OCI-M1 (cell line): ENCODE results near the gene GLI1.
"Not testable (repeated sequence)": the region's sequence is repeated elsewhere in the genome, so short reads cannot be mapped to it uniquely, and the experiment has no call there.

Experiments
- DNase-seq: peaks from one replicate; lab custom pipeline; 2025; lab: John Stamatoyannopoulos, UW

Gene GLI1

GRCh38 chr12:57476162-57476992 is 16.8 kb downstream of the GLI1 start:
- no peak for DNase-seq

- DNase-seq = no peak
Measured at GRCh38 chr12:57476993-57477709, 17.6 kb downstream of the GLI1 start.

GRCh38 chr12:57477710-57478681 is 18.4 kb downstream of the GLI1 start:
- peak; percentile 66 for DNase-seq

- DNase-seq = no peak
Measured at GRCh38 chr12:57479043-57479375, 19.4 kb downstream of the GLI1 start.

GRCh38 chr12:57479376-57480115 is 20.0 kb downstream of the GLI1 start, which contains the start of gene ARHGAP9:
Gene ARHGAP9, minus strand, starts transcription at chr12:57479866. Its CDS starts 460 bp downstream, at chr12:57479406.
- DNase-seq = no peak

DNA sequence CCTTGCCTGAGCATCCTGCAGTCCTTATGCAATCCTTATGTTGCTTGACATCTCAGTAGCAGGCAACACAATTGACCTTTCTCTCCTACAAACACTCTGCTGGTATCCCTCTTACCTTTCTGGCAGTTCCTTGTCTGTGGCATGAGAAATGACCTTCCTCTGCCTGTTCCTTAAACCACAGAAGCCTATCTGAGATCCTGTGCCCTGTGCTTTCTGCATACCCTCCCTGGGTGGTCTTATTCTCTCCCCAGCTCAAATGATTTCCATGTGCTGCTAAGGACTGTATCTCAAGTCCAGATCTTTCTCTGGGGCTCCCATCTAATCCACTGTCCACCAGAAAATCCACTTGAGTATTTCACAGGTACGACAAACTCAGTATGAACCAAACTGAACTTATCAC is 22.1 kb downstream of the GLI1 start:
- no peak for DNase-seq

GRCh38 chr12:57483466-57483865 is 23.9 kb downstream of the GLI1 start:
- no peak for DNase-seq

DNA sequence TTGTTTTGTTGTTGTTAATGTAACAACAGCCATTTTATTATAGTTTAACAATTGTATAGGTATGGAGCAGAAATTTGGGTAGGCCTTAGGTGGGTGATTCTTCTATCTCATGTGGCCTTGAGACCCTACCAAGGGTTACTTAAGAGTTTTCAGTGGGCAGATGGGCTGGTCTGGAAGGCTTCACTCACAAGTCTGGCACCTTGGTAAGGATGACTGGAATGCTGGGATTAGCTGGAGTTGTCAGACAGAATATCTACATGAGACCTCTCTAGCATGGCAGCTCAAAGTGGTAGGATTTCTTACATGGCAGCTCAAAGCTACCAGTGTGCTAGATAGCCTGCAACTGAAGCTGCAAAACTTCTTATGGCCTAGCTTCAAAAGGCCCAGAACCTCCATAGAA is 26.1 kb downstream of the GLI1 start:
- no peak for DNase-seq

DNA sequence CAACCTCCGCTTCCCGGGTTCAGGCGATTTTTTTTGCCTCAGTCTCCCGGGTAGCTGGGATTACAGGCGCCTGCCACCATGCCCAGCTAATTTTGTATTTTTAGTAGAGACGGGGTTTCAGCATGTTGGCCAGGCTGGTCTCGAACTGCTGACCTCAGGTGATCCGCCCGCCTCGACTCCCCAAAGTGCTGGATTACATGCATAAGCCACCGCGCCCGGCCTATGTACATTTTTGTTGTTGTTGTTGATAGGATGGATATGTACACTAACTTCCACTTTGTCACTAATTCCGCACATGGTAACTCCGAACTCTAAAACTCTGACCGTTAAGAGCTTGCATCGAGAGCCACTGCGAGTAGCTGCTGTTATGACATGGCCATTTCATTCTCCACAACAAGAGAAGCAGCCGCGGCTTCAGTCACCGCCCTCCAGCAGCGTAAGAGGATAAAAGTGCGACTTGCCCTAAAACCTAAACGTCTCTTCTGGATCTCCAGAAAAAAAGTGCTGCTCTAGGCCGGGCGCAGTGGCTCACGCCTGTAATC is 27.5 kb downstream of the GLI1 start:
- DNase-seq = no peak

- peak; percentile 99 for DNase-seq
Measured at GRCh38 chr12:57487597-57488401, 28.2 kb downstream of the GLI1 start, which contains the start of gene MARS1. Gene MARS1, plus strand, starts transcription at chr12:57488068. Its CDS starts 23 bp downstream, at chr12:57488091.

DNA sequence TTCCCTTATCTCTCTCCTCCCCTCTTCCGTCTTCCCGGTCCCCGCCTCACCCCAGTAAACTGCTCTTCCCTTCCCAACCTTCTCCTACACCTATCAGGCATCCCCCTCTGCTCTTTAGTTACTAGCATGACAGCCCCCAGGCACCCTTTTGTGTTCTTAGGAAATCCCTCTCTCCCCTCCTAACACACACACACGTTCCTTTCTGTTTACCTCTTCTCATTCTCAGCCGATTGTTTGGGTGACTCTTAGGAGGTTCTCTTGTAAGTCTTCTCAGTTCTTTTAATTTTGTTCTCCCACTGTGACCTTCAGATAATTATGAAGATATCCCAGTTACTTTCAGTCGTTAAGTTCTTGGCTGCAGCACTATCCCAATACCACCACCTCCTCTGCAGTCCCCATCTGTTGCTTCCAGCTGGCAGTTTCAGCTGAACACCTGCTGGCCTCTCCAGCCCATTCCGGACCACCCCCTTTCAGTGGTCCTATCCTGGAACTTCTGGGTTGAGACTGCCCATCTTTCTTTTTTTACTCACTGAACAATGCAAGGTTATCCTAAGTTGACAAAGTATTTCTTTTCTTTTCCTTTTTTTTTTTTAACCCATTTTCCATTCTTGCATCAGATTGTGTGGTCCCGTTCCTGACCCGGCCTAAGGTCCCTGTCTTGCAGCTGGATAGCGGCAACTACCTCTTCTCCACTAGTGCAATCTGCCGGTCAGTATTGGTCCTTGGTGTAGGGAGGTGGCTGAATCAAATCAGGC is 29.0 kb downstream of the GLI1 start:
- no peak for DNase-seq

- DNase-seq = no peak
Measured at GRCh38 chr12:57489157-57489641, 29.6 kb downstream of the GLI1 start.

DNA sequence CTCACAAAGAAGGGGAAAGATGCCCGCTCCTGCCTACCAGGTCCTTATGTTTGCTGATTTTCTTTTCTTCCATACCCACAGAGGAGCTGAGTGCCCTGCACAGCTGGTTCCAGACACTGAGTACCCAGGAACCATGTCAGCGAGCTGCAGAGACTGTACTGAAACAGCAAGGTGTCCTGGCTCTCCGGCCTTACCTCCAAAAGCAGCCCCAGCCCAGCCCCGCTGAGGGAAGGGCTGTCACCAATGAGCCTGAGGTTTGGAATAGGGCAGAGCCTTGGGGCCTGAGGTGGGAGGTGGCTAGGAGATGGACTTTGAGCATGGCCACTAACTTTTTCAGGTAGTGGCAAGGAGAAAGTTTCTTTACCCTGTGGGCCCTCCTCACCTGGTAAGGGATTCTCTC is 30.5 kb downstream of the GLI1 start:
- DNase-seq = no peak

DNA sequence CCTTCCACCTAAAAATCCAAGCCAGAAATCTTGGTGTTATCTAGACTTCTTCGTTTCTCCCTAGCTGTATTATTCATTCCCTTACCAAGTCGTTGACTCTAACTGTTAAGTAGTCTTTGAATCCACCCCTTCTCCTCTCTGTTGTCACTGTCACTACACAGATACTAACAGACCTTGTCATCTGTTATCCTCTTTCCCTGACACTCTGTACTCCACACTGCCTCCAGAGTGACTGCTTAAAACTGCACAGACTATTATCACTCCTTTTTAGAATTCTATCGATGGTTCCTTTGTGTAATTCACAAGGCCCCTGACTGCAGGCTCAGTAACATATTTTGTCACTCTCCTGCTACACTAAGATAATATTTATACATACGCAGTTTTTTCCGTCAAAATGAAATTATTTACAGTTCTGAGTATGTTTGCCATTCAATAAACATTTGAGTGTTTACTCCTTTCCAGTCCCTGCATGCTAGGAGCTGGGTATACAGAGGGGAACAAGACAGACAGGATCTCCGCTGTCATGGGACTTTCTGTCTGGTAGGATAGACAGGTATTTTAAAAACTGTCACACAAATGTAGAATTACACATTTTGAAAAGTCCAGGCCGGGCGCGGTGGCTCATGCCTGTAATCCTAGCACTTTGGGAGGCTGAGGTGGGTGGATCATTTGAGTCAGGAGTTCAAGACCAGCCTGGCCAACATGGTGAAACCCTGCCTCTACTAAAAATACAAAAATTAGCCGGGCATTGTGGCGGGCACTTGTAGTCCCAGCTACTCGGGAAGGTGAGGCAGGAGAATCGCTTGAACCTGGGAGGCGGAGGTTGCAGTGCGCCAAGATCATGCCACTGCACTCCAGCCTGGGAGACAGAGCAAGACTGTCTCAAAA is 32.1 kb downstream of the GLI1 start:
- peak; percentile 25 for DNase-seq

DNA sequence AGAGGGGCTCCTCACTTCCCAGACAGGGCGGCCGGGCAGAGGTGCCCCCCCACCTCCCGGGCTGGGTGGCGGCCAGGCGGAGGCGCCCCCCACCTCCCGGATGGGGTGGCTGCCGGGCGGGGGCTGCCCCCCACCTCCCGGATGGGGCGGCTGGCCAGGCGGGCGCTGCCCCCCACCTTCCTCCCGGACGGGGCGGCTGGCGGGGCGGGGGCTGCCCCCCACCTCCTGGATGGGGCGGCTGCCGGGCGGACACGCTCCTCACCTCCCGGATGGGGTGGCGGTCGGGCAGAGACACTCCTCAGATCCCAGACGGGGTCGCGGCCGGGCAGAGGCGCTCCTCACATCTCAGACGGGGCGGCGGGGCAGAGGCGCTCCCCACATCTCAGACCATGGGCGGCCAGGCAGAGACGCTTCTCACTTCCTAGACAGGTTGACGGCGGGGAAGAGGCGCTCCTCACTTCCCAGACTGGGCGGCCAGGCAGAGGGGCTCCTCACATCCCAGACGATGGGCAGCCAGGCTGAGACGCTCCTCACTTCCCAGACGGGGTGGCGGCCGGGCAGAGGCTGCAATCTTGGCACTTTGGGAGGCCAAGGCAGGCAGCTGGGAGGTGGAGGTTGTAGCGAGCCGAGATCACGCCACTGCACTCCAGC is 35.6 kb downstream of the GLI1 start:
- not testable (repeated sequence) for DNase-seq

DNA sequence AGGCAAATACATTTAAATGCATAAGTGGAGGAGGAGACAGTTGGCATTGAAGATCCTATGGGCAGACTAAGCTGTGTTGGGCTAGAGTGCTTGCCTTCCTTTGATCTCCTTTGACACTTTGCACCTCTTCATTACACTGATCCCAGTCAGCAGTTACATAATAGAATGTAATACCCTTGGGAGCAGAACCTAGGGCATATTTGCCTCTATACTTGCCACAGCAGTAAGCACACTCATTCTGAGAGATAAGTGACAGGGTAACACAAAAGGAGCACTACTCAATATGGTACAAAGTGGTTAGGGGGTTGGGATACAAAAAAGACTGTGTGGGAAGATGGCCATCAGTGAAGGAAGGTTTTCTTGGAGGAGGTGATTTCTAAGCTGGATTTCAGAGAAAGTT is 37.2 kb downstream of the GLI1 start:
- DNase-seq = no peak

DNA sequence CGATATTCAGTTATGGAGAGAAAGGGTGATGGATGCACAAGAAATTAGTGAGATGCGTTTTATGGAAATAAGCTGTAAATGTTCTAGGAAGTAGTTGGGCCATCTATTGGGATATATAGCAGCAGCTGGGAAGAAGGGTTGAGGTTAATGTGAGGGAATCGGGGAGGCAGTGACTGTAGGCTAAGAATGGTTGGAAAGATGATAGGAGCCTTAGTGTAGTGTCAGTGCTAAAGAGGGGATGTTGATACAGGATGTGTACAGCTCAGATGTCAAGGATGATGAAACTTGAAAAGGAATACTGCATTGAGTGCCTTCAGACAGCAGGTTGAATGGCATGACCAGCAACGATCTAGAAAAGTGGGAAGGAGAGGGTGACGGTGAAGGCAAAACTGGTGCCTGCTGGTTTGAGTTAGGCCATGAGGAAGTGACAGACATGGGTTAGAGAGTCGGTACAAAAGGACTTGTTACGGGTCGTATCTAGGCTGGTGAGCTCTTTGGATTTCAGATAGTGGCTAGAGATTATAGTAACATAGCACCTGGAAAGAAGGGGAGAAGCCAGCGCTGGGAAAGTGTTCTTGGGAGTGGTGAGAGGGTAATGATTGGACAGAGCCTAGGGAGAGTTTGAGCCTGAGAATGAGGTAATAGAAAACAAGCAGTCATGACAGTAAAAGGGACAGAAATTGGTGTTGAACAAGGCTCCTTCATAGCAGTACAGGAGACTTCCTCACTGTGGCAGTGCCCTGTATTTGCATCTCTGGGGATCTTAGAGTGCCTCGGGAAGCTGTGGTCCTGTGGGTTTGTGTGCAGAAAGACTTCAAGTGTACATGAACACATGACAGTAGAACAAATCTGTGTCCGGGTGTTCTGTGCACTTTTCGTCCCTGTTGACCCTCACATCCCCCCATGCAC is 37.9 kb downstream of the GLI1 start:
- DNase-seq = no peak
